HepG2 (cell line): Measurements from ENCODE around the gene MDP1. TPM values are rescaled to one million over a fixed set of nuclear protein-coding genes. Genes with fewer than 3 reads are reported as not detected.

Experiments
- ARID2 ChIP-seq: sonication (generic); formaldehyde crosslinking; IDR thresholded peaks from 2 replicates; pipeline ENCODE4 v1.8.1; 2022; ENCODE audit warnings: mild to moderate bottlenecking, missing genetic modification reagents, borderline replicate concordance
- CERS6 ChIP-seq: sonication (generic); formaldehyde crosslinking; IDR thresholded peaks from 2 replicates; pipeline ENCODE4 v1.5.0; 2020; ENCODE audit warnings: missing genetic modification reagents
- FOSL1 ChIP-seq: sonication (generic); formaldehyde crosslinking; IDR thresholded peaks from 2 replicates; pipeline ENCODE4 v1.9.0; 2021; ENCODE audit warnings: missing genetic modification reagents, borderline replicate concordance
- HIC2 ChIP-seq: sonication (generic); formaldehyde crosslinking; IDR thresholded peaks from 2 replicates; pipeline ENCODE4 v1.9.0; 2022; ENCODE audit warnings: low read depth, missing genetic modification reagents
- HOXA5 ChIP-seq: sonication (generic); formaldehyde crosslinking; IDR thresholded peaks from 2 replicates; pipeline ENCODE4 v1.4.0; 2020; ENCODE audit warnings: missing genetic modification reagents
- MEF2D ChIP-seq: sonication (generic); formaldehyde crosslinking; IDR thresholded peaks from 2 replicates; pipeline ENCODE4 v1.5.1; 2020; ENCODE audit warnings: mild to moderate bottlenecking, missing genetic modification reagents
- NONO ChIP-seq, 2 experiments: fragments of 450-650 bp in 1 of 2; sonication (generic) in 1 of 2; formaldehyde crosslinking in 1 of 2; IDR thresholded peaks in 1 of 2; conservative IDR thresholded peaks in 1 of 2; 2 replicates each; pipeline versions ENCODE4 v1.6.1 to v1.8.0; 2017 to 2022; ENCODE audit warnings: mild to moderate bottlenecking in 1 of 2, missing genetic modification reagents in 1 of 2, moderate library complexity in 1 of 2
- NR0B2 ChIP-seq: sonication (generic); formaldehyde crosslinking; IDR thresholded peaks from 2 replicates; pipeline ENCODE4 v1.4.0; 2020; ENCODE audit warnings: mild to moderate bottlenecking, missing genetic modification reagents
- NR3C1 ChIP-seq: sonication (generic); formaldehyde crosslinking; IDR thresholded peaks from 2 replicates; pipeline ENCODE4 v1.4.0; 2020; ENCODE audit warnings: missing genetic modification reagents
- POGZ ChIP-seq: sonication (generic); formaldehyde crosslinking; IDR thresholded peaks from 2 replicates; pipeline ENCODE4 v1.4.0; 2020; ENCODE audit warnings: mild to moderate bottlenecking, missing genetic modification reagents
- SPEN ChIP-seq: sonication (generic); formaldehyde crosslinking; IDR thresholded peaks from 2 replicates; pipeline ENCODE4 v1.5.1; 2020; ENCODE audit warnings: low read depth, mild to moderate bottlenecking, missing genetic modification reagents
- SRY ChIP-seq: sonication (generic); formaldehyde crosslinking; IDR thresholded peaks from 2 replicates; pipeline ENCODE4 v1.8.0; 2022; ENCODE audit warnings: mild to moderate bottlenecking, missing genetic modification reagents
- TSC22D2 ChIP-seq: sonication (generic); formaldehyde crosslinking; IDR thresholded peaks from 2 replicates; pipeline ENCODE4 v1.5.1; 2020; ENCODE audit warnings: missing genetic modification reagents, mild to moderate bottlenecking, borderline replicate concordance
- ZBTB8A ChIP-seq: sonication (generic); formaldehyde crosslinking; IDR thresholded peaks from 2 replicates; pipeline ENCODE4 v1.4.0; 2020; ENCODE audit warnings: mild to moderate bottlenecking, low read depth, missing genetic modification reagents, borderline replicate concordance
- ZNF263 ChIP-seq: sonication (generic); formaldehyde crosslinking; IDR thresholded peaks from 2 replicates; pipeline ENCODE4 v1.4.0; 2020; ENCODE audit warnings: missing genetic modification reagents
- ZNF354B ChIP-seq: sonication (generic); formaldehyde crosslinking; IDR thresholded peaks from 2 replicates; pipeline ENCODE4 v1.8.0; 2022; ENCODE audit warnings: mild to moderate bottlenecking, missing genetic modification reagents
- ZNF460 ChIP-seq: sonication (generic); formaldehyde crosslinking; IDR thresholded peaks from 2 replicates; pipeline ENCODE4 v1.5.1; 2020; ENCODE audit warnings: missing genetic modification reagents, mild to moderate bottlenecking, borderline replicate concordance
- ZNF557 ChIP-seq: sonication (generic); formaldehyde crosslinking; IDR thresholded peaks from 2 replicates; pipeline ENCODE4 v1.4.0; 2020; ENCODE audit warnings: missing genetic modification reagents
- ZNF567 ChIP-seq: sonication (generic); formaldehyde crosslinking; IDR thresholded peaks from 2 replicates; pipeline ENCODE4 v1.8.1; 2023; ENCODE audit warnings: mild to moderate bottlenecking, missing genetic modification reagents, borderline replicate concordance
- ZNF615 ChIP-seq: sonication (generic); formaldehyde crosslinking; IDR thresholded peaks from 2 replicates; pipeline ENCODE4 v1.5.0; 2020; ENCODE audit warnings: mild to moderate bottlenecking, missing genetic modification reagents, borderline replicate concordance
- ZNF652 ChIP-seq: IDR thresholded peaks from 2 replicates; pipeline ENCODE4 v1.6.1; 2016; ENCODE audit warnings: low read depth, borderline replicate concordance
- ZNF674 ChIP-seq: sonication (generic); formaldehyde crosslinking; IDR thresholded peaks from 2 replicates; pipeline ENCODE4 v1.5.0; 2020; ENCODE audit warnings: low read depth, mild to moderate bottlenecking, missing genetic modification reagents
- ZNF772 ChIP-seq: sonication (generic); formaldehyde crosslinking; IDR thresholded peaks from 2 replicates; pipeline ENCODE4 v1.5.0; 2020; ENCODE audit warnings: mild to moderate bottlenecking, missing genetic modification reagents
- polyA plus RNA-seq, 8 experiments: library from polyadenylated mRNA; depleted of rRNA in 3 of 8; stranded (reverse) in 7 of 8; unstranded in 1 of 8; fragments of >200 nt; fragmentation: Illumina TruSeq in 4 of 8; extraction: Trizol in 4 of 8; gene quantifications; 2 replicates each; pipeline versions ENCODE4 v1.2.1 to v1.2.3, GENCODE V29; 2011 to 2016; ENCODE audit warnings: low read depth in 4 of 8, missing spikeins in 1 of 8, mixed read lengths in 1 of 8; ENCODE audit not compliant: insufficient read depth in 1 of 8
- total RNA-seq, 5 experiments: library from RNA; depleted of rRNA; stranded (reverse); fragments of >200 nt; fragmentation: Illumina TruSeq; extraction: Trizol; gene quantifications; 2 replicates each; pipeline ENCODE4 v1.2.3, GENCODE V29; 2016; ENCODE audit warnings: low read depth in 1 of 5
- TF ChIP-seq, protein P1 (sequence below): sonication (generic); formaldehyde crosslinking; IDR thresholded peaks from 2 replicates; pipeline ENCODE4 v1.4.0; 2020; ENCODE audit warnings: missing genetic modification reagents
- TF ChIP-seq, protein P2 (sequence below): sonication (generic); formaldehyde crosslinking; conservative IDR thresholded peaks from 2 replicates; pipeline ENCODE4 v1.8.0; 2022; ENCODE audit warnings: low read depth, missing genetic modification reagents

The MDP1 gene
- total and polyA plus RNA-seq, 2 of the 13 experiments (the other 11 are each of a cell fraction or from before 2014, with no cell fraction given) = 44.1 to 48.7 TPM

GRCh38 chr14:24243336-24243836 lies 27.5 kb upstream of the MDP1 start (continued):
- TF ChIP-seq, protein P1, sequence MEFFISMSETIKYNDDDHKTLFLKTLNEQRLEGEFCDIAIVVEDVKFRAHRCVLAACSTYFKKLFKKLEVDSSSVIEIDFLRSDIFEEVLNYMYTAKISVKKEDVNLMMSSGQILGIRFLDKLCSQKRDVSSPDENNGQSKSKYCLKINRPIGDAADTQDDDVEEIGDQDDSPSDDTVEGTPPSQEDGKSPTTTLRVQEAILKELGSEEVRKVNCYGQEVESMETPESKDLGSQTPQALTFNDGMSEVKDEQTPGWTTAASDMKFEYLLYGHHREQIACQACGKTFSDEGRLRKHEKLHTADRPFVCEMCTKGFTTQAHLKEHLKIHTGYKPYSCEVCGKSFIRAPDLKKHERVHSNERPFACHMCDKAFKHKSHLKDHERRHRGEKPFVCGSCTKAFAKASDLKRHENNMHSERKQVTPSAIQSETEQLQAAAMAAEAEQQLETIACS (CRISPR knock-in tag) = no peak
- TF ChIP-seq HIC2 (CRISPR knock-in tag) (peak; percentile 51), TSC22D2 (CRISPR knock-in tag) (0 out of 2 replicates have a peak, but pooled peaks have one; percentile 53), ARID2 (CRISPR knock-in tag) (no peak), ZNF557 (CRISPR knock-in tag) (no peak), CERS6 (CRISPR knock-in tag) (no peak), ZNF652 (no peak), HOXA5 (CRISPR knock-in tag) (no peak), ZNF674 (no peak), NR0B2 (CRISPR knock-in tag) (0 out of 2 replicates have a peak, but pooled peaks have one; percentile 51), ZNF567 (CRISPR knock-in tag) (no peak), ZNF263 (no peak), POGZ (peak; percentile 16; the same call in 1 of the 2 replicates), SPEN (CRISPR knock-in tag) (no peak), ZNF354B (CRISPR knock-in tag) (no peak), MEF2D (CRISPR knock-in tag) (no peak), ZNF460 (CRISPR knock-in tag) (no peak), ZBTB8A (CRISPR knock-in tag) (no peak), SRY (CRISPR knock-in tag) (no peak; the same call in 1 of the 2 replicates), FOSL1 (peak; percentile 10; the same call in 1 of the 2 replicates), ZNF772 (CRISPR knock-in tag) (peak; percentile 51), ZNF615 (no peak), NONO (IDR thresholded peaks at IDR 0.05) (no peak), NONO (CRISPR knock-in tag; conservative IDR thresholded peaks at IDR 0.05) (no peak), NR3C1 (CRISPR knock-in tag) (no peak)
- TF ChIP-seq, protein P2, sequence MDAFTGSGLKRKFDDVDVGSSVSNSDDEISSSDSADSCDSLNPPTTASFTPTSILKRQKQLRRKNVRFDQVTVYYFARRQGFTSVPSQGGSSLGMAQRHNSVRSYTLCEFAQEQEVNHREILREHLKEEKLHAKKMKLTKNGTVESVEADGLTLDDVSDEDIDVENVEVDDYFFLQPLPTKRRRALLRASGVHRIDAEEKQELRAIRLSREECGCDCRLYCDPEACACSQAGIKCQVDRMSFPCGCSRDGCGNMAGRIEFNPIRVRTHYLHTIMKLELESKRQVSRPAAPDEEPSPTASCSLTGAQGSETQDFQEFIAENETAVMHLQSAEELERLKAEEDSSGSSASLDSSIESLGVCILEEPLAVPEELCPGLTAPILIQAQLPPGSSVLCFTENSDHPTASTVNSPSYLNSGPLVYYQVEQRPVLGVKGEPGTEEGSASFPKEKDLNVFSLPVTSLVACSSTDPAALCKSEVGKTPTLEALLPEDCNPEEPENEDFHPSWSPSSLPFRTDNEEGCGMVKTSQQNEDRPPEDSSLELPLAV = no peak
